OCI-LY1 (cell line): Measurements from ENCODE around the gene DZIP3.

ENCODE experiments used
- H2AFZ ChIP-seq: fragments of 200-600 bp; sonication (generic), shearing (Covaris generic); 2 replicates; pipeline ENCODE4 v1.6.0; 2014; ENCODE audit warnings: antibody characterized with exemption, mild to moderate bottlenecking, low read length
- H3F3A ChIP-seq: fragments of 200-600 bp; sonication (generic), shearing (Covaris generic); 2 replicates; pipeline ENCODE4 v1.6.0; 2014; ENCODE audit warnings: mild to moderate bottlenecking, antibody characterized with exemption, low read length, moderate library complexity; ENCODE audit not compliant: insufficient read depth
- H3K27ac ChIP-seq: fragments of 200-600 bp; sonication (generic); 2 replicates; pipeline ENCODE4 v1.5.1; 2014; ENCODE audit warnings: low read length, mixed run types, mild to moderate bottlenecking, low read depth; ENCODE audit not compliant: poor library complexity, severe bottlenecking
- H3K27me3 ChIP-seq: fragments of 200-600 bp; sonication (generic); 2 replicates; pipeline ENCODE4 v1.6.0; 2014; ENCODE audit warnings: antibody characterized with exemption, mild to moderate bottlenecking, low read length, moderate library complexity; ENCODE audit not compliant: insufficient read depth
- H3K36me3 ChIP-seq: fragments of 200-600 bp; sonication (generic); 2 replicates; pipeline ENCODE4 v1.6.1; 2014; ENCODE audit warnings: mild to moderate bottlenecking, antibody characterized with exemption, low read length, moderate library complexity, mixed read lengths; ENCODE audit not compliant: insufficient read depth
- H3K4me1 ChIP-seq: fragments of 200-600 bp; sonication (generic); 2 replicates; pipeline ENCODE4 v1.5.1; 2014; ENCODE audit warnings: mild to moderate bottlenecking, low read length, moderate library complexity; ENCODE audit not compliant: insufficient read depth, severe bottlenecking
- H3K4me2 ChIP-seq: fragments of 200-600 bp; sonication (generic), shearing (Covaris generic); 2 replicates; pipeline ENCODE4 v1.6.1; 2014; ENCODE audit warnings: low read length
- H3K4me3 ChIP-seq: fragments of 200-600 bp; sonication (generic); 2 replicates; pipeline ENCODE4 v1.5.1; 2014; ENCODE audit warnings: low read length, low read depth, mild to moderate bottlenecking, mixed read lengths; ENCODE audit not compliant: poor library complexity, severe bottlenecking
- H3K79me2 ChIP-seq: fragments of 200-600 bp; shearing (Covaris generic); 2 replicates; pipeline ENCODE4 v1.6.1; 2016; ENCODE audit warnings: mixed run types, low read length, mixed read lengths; ENCODE audit not compliant: insufficient read depth
- H3K9ac ChIP-seq: fragments of 200-600 bp; sonication (generic), shearing (Covaris generic); 2 replicates; pipeline ENCODE4 v1.6.1; 2014; ENCODE audit warnings: mild to moderate bottlenecking, low read length, mixed read lengths
- H3K9me2 ChIP-seq: fragments of 200-600 bp; sonication (generic), shearing (Covaris generic); 2 replicates; pipeline ENCODE4 v1.6.1; 2014; ENCODE audit warnings: low read depth, mild to moderate bottlenecking, low read length, mixed read lengths
- H3K9me3 ChIP-seq: fragments of 200-600 bp; shearing (Covaris generic); 2 replicates; pipeline ENCODE4 v1.6.1; 2014; ENCODE audit warnings: low read length, mixed read lengths
- H4K20me1 ChIP-seq: fragments of 200-600 bp; sonication (generic), shearing (Covaris generic); 2 replicates; pipeline ENCODE4 v1.6.0; 2016; ENCODE audit warnings: mild to moderate bottlenecking, low read length; ENCODE audit not compliant: insufficient read depth
- CTCF ChIP-seq: fragments of 200-600 bp; sonication (generic), shearing (Covaris generic); IDR thresholded peaks from 2 replicates; pipeline ENCODE4 v1.5.1; 2017; ENCODE audit warnings: mild to moderate bottlenecking, antibody characterized with exemption, low read length, moderate library complexity, mixed read lengths
- EZH2 ChIP-seq: fragments of 200-600 bp; sonication (generic), shearing (Covaris generic); IDR thresholded peaks from 2 replicates; pipeline ENCODE4 v1.8.0; 2017; ENCODE audit warnings: borderline replicate concordance, mixed run types, mild to moderate bottlenecking, antibody characterized with exemption, low read length, moderate library complexity, mixed read lengths

The DZIP3 gene

DNA sequence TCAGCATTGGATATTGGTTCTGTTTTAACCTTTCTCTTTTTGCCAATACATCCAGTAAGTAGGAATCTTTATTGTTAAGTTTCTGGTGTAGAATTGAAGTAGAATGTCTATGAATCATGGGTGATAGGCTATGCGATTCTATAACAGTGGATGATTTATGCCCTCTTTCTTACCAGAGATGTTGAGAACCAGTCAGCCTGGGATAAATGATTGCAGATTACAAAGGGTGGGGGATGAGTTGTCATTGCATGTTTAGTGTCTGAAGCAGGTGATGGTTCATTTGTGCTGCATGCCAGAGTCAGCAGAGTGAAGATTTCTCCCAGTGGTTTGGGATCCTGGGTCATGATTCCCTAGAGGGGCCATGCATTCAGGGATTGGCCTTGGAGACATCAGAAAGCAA lies 153.4 kb downstream of the DZIP3 start:
- no peaks in the 10 kb centered on the region for H3K9me2 ChIP-seq
- H3K9ac ChIP-seq, result no peak overlapping the region
- no peak overlapping the region for H2AFZ ChIP-seq
- H3K4me1 ChIP-seq, result no peaks in the 10 kb centered on the region
- H3K9me3 ChIP-seq, result no peaks in the 10 kb centered on the region
- no peaks in the 10 kb centered on the region for H3F3A ChIP-seq
- no peaks in the 10 kb centered on the region for H3K36me3 ChIP-seq
- H3K27ac ChIP-seq, result no peak overlapping the region
- no peak overlapping the region for H3K4me2 ChIP-seq
- TF ChIP-seq CTCF (no peak), EZH2 (no peak)
- no peak overlapping the region for H3K4me3 ChIP-seq
- H3K79me2 ChIP-seq, result no peaks in the 10 kb centered on the region
- no peaks in the 10 kb centered on the region for H4K20me1 ChIP-seq
- no peaks in the 10 kb centered on the region for H3K27me3 ChIP-seq
